ENCODE measurements around the gene PAN2. TPM values are rescaled to one million over a fixed set of nuclear protein-coding genes. Genes with fewer than 3 reads are reported as not detected.
"Not testable (repeated sequence)": the region's sequence is repeated elsewhere in the genome, so short reads cannot be mapped to it uniquely, and the experiment has no call there.

The PAN2 gene
- total RNA-seq, 1 donor from 2014 or later: 20.5 TPM

DNA sequence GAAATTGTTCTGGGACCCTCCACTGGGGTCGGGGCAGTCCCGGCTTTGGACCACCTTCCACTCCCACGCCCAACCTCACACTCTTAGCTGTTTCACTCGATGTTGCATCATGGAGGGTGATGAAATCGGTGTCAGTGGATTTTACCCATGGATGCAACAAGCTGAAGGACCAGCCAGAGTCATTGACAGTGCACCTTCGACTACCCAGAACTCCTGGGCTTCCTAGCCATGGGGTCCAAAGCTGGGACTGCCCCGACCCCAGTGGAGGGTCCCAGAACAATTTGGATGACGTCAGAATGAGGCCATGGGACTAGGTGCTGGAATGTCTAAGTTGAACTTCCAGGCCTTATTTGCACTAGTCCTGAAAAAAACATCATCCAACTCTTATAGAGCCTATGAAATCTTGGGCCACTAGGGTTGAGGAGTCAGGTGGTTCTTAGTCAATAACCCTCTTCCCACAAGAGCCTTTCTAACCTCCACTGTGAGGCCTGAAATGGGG, 4.0 kb upstream of the PAN2 start:
- DNase-seq (ENCODE audit: low read depth) (peak; percentile 10), FAIRE-seq (no peak)
- H3K36me3 ChIP-seq (ENCODE audit: control insufficient read depth, insufficient read depth, low read length): peaks cover 1% of the 10 kb centered on the region
- no peaks in the 10 kb centered on the region for H3K27me3 ChIP-seq (ENCODE audit: control insufficient read depth, insufficient read depth, low read length)
- no peak overlapping the region for H3K4me3 ChIP-seq (ENCODE audit: low read depth, low read length)
- TF ChIP-seq, protein P1, sequence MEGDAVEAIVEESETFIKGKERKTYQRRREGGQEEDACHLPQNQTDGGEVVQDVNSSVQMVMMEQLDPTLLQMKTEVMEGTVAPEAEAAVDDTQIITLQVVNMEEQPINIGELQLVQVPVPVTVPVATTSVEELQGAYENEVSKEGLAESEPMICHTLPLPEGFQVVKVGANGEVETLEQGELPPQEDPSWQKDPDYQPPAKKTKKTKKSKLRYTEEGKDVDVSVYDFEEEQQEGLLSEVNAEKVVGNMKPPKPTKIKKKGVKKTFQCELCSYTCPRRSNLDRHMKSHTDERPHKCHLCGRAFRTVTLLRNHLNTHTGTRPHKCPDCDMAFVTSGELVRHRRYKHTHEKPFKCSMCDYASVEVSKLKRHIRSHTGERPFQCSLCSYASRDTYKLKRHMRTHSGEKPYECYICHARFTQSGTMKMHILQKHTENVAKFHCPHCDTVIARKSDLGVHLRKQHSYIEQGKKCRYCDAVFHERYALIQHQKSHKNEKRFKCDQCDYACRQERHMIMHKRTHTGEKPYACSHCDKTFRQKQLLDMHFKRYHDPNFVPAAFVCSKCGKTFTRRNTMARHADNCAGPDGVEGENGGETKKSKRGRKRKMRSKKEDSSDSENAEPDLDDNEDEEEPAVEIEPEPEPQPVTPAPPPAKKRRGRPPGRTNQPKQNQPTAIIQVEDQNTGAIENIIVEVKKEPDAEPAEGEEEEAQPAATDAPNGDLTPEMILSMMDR (IDR thresholded peaks at IDR 0.05; ENCODE audit: insufficient read depth, low read length, severe bottlenecking): no peak

DNA sequence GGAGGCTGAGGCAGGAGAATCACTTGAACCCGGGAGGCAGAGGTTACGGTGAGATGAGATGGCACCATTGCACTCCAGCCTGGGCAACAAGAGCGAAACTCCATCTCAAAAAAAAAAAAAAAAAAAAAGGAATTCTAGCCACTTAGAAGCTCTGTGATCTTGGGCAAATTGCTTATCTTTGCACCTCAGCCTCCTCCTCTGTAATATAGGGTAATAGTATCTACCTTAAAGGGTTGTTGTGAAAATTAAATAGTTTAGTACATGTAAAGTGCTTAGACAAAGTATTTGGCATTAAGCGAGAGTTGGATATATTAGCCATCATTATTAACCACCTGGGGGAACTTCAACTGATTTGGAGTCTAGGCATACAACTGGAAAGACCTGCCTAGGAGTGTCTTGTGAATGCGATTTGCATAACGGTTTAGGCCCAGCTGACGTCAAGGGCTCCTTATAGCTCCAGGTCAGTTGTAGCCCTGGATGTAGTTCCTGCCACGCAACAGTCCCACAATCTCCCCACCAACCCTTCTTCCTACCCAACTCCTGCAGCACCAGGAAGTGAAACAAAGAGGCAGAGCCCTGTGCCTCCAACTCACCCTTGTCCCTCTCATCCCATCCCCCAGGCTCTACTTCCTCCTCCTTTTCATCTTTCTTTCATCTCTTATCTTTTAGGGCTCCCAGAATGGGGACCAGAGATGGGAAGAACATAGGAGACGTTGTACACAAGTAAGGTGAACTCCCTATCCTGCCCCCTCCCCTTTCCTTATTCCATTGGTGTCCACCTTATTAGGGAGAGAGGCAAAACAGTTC, 2.8 kb upstream of the PAN2 start:
- Histone ChIP-seq H3K4me3 (ENCODE audit: low read depth, low read length) (no peak overlapping the region), H3K36me3 (ENCODE audit: control insufficient read depth, insufficient read depth, low read length) (no peaks in the 10 kb centered on the region), H3K27me3 (ENCODE audit: control insufficient read depth, insufficient read depth, low read length) (no peaks in the 10 kb centered on the region)
- DNase-seq (ENCODE audit: low read depth): no peak
- FAIRE-seq: no peak
- TF ChIP-seq, protein P1 (IDR thresholded peaks at IDR 0.05; ENCODE audit: insufficient read depth, low read length, severe bottlenecking): no peak

DNA sequence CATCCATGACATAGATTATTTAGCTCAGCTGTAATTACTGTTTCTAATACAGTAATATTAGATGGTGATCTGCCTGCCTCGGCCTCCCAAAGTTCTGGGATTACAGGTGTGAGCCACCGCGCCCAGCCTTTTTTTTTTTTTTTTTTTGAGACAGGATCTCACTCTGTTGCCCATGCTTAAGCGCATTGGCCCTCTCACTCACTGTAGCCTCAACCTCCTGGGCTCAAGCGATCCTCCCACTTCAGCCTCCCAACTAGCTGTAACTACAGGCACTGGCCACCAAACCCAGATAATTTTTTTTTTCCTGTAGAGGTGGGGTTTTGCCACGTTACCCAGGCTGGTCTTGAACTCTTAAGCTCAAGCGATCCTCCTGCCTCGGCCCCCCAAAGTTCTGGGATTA, 1.7 kb upstream of the PAN2 start:
- not testable (repeated sequence) for DNase-seq (ENCODE audit: low read depth); H3K36me3 ChIP-seq (ENCODE audit: control insufficient read depth, insufficient read depth, low read length); FAIRE-seq; H3K4me3 ChIP-seq (ENCODE audit: low read depth, low read length); H3K27me3 ChIP-seq (ENCODE audit: control insufficient read depth, insufficient read depth, low read length)

DNA sequence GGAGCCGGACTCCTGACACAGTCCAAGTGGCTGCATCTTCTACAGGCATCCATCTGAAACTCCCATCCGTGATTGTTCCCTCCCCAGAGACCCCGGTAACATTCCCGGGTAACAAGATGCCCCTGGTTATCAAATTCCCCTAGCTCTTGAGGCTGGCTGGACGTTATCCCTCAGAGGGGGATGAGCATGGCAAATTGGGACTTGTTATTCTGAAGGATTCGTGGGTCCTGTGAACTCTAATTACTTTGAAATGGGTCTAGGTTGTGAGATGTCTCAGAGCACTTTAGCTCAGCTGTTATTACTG, 642 bp upstream of the PAN2 start:
- DNase-seq (ENCODE audit: low read depth) (no peak), FAIRE-seq (no peak)
- H3K27me3 ChIP-seq (ENCODE audit: control insufficient read depth, insufficient read depth, low read length): no peaks in the 10 kb centered on the region
- H3K4me3 ChIP-seq (ENCODE audit: low read depth, low read length): peak overlapping the region; percentile 45
- H3K36me3 ChIP-seq (ENCODE audit: control insufficient read depth, insufficient read depth, low read length): no peaks in the 10 kb centered on the region
- TF ChIP-seq, protein P1 (IDR thresholded peaks at IDR 0.05; ENCODE audit: insufficient read depth, low read length, severe bottlenecking): no peak

DNA sequence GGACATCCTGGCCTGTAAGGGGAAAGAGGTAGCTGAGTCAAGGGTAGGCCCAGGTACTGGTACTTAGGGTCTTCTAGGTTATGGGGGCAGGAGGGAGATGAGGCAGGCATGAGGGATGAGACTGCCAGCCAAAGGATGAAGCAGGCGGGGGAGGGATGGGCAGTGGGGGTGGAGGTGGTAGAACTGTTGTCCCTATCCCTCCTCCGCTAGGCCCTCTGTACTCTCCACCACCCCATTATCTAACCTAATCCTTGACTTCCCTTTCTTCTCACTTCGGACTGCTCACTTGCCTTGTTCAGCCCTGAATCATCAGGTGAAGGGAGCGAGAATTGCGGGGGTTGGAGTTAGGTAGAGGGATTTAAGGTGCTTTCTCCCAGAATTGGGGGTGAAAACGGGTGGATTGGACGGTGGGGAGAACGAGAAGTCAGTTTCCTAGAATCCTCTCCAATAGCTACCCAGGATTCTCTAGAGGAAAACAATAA, 562 bp downstream of the PAN2 start:
- TF ChIP-seq, protein P1 (IDR thresholded peaks at IDR 0.05; ENCODE audit: insufficient read depth, low read length, severe bottlenecking): no peak
- Histone ChIP-seq H3K4me3 (ENCODE audit: low read depth, low read length) (peak overlapping the region; percentile 45), H3K27me3 (ENCODE audit: control insufficient read depth, insufficient read depth, low read length) (no peaks in the 10 kb centered on the region), H3K36me3 (ENCODE audit: control insufficient read depth, insufficient read depth, low read length) (no peaks in the 10 kb centered on the region)
- DNase-seq (ENCODE audit: low read depth) (peak; percentile 73), FAIRE-seq (no peak)

DNA sequence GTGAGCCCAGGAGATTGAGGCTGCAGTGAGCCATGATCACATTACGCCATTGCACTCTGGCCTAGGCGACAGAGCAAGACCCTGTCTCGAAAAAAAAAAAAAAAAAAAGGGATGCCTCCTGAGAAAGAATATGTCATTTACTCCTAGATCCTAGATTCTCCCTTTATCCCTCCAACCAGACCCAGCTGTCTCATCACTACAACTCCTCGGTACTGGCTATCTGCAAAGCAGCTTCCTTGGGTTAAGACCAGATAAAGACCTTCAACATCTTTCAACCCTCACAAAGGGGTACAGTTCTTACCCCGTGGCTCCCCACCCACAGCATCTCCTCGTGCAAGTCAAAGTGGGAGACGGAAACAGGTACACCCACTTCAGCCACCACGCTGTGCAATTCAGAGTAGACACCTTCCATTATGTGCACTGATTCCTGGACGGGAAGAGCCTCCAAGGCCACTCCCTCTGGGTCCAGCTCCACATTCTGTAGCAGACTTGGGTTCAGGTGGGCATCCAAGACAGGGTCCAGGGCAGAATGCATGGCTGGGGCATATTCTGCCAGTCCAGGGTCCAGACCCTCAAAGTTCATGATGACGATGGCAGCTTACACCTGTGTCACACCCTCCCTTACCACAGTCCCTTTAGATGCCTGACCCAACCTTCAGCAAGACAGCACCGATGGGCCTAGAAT, 1.1 kb downstream of the PAN2 start:
- TF ChIP-seq, protein P1 (IDR thresholded peaks at IDR 0.05; ENCODE audit: insufficient read depth, low read length, severe bottlenecking): no peak
- Histone ChIP-seq H3K4me3 (ENCODE audit: low read depth, low read length) (peak overlapping the region; percentile 45), H3K27me3 (ENCODE audit: control insufficient read depth, insufficient read depth, low read length) (no peaks in the 10 kb centered on the region), H3K36me3 (ENCODE audit: control insufficient read depth, insufficient read depth, low read length) (peaks cover 4% of the 10 kb centered on the region)
- FAIRE-seq (no peak), DNase-seq (ENCODE audit: low read depth) (no peak)

Data from bronchial epithelial cell (primary cell).